Suppressor macrophage treated with lipopolysaccharide for 4 hours (primary cell): ENCODE measurements around the gene PPM1J.
A peak's percentile ranks its signal among the peaks of the same experiment; 100 is the strongest.

Experiments
- DNase-seq: peaks from one replicate; pipeline ENCODE4 v3.0.0-alpha.2; 2020

PPM1J gene

DNA sequence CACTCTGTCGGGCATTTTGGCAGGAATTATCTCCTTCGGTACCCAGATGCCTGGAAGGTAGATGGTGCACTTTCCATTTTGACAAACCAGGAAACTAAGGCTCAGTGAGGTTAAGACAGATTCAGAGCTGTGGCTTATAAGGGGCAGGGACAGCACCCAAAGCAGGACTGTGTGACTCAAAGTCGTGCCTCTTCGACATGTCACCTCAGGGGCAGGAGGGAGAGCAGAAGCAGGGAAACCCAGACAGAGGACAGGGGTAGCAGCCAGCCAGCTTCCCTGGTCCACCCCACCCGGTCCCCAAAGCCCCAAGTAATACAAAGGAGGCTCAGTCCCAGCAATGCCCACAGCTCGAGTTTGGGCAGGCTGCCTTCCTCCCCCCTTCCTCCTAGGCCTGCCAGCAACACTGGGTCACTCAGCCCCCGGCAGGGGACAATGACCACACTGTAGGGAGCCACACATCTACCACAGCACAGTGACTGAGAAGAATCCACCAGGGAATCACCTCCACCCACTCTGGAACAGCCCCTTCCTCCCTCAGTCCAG is 10.7 kb downstream of the PPM1J start:
- DNase-seq, result no peak

DNA sequence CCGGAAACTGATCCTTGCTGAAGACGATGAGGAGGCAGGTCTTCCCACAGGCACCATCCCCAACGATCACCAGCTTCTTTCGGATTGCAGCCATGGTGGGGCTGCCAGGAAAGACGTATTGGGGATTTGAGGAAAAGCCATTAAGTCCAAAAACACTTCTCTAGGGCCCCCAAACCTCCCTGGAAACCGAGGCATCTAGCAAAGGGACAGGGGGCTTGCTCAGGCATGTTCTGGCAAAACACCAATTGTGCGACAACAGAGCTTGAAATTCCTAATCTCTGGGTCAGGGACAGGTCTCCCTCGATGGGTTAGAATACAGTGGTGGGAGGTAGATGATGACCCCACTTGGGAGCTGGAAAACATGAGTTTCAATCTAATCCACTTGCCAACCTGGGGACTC is 11.4 kb downstream of the PPM1J start:
- DNase-seq, result no peak

DNA sequence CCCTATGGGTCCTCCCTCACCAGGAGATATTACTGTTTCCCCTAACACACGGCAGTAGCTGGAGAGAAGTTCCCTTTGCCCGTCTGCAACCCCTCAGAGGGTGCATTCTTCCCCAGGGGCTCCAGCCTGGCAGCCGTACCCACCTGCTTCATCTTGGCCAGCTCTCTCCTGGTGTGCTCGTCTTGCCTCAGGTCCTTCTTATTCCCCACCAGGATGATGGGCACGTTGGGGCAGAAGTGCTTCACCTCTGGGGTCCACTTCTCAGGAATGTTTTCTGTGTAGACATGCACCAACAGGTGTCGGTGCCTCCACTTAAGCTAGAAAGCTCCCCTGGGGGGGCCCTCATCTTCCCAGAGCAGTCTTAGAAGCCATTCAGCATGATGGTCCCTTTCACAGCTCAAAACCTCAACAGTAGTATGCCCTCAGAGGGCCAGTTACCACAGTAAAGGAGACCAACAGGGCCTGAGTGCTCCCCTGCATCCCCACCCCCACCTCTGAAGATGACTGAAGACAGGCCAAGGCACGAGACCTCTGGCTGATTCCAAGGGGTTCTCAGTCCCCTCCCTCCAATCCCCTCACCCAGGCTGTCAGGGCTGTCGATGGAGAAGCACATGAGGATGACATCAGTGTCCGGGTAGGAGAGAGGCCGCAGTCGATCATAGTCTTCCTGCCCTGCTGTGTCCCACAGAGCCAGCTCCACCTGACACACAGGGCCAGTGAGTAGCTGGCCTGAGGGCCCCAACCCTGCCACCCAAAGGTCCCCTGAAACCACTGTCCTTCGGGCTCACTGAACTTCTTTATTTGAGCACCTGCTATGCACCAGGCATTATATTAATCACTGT is 12.5 kb downstream of the PPM1J start:
- DNase-seq, result no peak

DNA sequence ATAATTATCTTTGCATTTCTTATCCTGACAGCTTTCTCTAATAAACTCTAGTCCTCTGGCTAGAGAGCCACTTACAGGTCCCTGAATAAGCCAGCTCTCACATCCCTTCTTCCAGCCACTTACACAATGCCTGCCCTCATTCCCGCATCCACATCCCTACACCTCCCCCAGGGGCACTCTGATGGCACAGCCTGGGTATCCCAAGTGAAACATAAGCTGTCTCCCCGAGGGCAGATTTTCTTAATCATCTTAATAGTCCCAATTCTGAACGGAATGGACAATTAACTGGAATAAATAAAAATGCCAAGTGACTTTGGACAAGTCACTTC is 13.1 kb downstream of the PPM1J start:
- no peak for DNase-seq

DNA sequence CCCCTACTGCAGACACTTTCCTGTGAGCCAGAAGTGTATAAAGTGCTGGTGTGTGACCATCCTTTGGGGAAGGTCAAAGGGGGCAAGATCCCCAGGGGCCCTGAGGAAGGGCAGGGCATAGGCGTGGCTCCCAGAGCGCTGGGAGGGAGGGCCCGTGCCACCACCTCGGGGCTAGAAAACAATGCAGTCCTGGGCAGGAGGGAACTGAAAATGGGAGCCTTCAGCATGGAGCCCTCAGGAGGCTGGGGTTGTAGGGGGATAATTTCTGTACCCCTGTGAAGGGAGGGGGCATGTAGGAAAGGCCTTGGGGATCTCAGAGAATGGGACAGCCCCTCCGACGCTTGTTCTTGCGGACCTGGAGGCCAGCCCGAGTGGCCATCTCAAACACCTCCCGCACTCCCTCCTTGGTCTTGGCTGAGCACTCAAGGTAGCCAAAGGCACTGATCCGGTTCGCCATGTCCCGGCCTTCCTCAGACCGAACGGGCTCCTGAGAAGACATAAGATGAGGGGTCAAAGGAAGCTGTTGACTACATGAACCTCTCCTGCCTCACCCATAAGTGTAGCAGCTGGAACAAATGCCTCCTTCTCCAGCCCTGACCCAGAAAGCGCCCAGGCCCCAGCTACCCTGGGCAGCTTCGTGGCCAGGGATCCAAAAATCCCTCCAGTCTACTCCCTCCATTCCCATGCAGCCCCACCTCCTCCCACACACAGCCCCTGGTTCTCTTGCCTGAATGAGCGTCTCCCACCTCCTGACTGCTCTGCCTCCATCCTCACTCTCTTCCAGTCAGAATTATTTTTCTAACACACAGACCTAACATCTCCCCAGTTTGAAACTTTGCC is 13.7 kb downstream of the PPM1J start:
- DNase-seq, result no peak

DNA sequence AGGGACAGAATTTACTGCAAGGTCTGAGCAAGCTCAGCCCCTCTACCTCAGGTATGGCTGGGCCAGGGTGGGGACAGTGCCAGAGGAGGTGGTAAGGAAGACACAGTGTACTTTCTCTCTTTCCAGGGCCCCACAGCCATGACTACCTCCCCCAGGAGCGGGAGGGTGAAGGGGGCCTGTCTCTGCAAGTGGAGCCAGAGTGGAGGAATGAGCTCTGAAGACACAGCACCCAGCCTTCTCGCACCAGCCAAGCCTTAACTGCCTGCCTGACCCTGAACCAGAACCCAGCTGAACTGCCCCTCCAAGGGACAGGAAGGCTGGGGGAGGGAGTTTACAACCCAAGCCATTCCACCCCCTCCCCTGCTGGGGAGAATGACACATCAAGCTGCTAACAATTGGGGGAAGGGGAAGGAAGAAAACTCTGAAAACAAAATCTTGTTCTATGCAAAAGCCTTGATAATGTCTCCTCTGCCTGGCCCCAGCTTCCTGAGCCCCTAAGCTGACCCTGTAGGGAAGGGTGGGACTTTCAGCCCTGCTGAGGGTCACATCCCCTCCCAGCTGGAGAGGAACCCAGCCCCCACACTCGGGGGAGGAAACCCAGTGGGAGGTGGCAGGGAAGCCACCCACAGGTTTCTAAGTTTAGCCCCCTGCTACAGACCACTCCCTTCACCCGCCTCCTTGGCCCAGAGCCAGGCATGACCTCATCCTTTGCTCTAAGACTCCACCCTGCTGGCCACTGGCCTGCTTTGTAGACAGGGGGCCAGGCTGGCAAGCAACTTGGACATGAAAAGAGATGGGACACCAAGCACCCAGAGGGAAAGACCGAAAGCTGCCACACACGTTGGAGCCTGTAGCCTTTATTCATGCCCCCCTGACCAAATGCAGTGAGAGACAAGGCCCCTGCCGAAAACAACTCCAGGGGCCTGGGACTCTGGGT is 14.6 kb downstream of the PPM1J start:
- peak; percentile 83 for DNase-seq

DNA sequence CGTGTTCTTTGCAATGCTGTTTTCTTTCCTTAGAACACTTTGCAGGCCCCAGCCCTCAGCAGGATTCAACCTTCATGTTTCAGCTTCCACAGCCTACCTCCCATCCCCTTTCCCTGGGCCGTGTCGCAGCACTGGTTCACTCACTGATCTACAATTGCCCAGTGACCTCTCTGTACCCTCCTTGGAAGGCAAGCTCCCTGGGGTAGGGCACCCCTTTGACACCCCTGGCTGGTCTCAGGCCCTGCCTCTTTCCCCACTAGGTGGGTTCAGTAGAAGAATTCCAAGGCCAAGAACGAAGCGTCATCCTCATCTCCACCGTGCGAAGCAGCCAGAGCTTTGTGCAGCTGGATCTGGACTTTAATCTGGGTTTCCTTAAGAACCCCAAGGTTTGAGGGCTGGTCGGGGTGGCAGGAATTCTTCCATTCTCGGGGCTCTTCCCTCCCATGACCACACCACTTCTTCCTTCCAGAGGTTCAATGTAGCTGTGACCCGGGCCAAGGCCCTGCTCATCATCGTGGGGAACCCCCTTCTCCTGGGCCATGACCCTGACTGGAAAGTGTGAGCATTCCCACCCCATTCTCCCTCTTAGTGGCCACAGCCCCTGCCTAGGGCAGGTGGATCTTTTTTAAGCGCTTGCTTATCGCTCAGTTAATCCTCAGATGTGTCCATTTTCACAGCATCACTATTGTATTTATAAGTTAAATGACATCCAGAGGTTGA is 15.5 kb downstream of the PPM1J start:
- DNase-seq, result no peak

DNA sequence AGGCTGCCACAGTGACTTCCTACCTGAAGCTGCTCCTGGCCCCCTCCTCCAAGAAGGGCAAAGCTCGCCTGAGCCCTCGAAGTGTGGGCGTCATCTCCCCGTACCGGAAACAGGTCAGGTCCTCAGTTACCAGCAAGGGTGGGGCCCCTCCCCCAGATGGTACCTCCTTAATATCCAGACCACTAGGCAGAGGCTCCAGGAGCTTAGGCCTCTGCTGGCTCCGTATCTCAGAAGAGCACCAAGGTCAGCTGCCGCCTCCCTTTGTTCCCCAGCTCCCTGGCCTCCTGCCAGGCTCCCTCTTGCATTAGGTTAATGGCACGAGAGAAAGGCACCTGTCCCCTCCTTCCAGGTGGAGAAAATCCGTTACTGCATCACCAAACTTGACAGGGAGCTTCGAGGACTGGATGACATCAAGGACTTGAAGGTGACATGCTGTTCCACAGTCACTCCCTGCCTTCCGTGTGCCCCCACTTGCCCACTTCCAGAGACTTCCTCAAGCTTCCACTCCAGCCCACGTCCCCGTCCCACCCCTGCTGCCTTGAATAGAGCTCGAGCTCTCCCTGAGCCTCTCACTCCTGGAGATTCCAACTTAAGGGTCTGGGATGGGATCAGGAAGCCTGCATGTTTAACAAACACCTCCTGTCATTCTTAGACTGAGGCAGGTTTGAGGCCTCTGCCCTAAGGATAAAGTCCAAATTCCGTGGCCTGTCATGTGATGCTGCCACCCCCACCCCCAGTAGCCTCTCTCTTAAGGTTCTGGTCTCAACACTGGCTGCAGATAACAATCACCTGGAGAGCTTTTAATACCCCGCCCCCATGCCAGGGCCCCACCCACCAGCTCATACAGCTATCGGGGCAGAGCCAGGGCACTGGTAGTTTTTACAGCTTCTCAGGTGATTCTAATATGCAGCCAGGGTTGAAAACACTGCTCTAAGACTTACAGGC is 16.5 kb downstream of the PPM1J start:
- DNase-seq, result no peak

DNA sequence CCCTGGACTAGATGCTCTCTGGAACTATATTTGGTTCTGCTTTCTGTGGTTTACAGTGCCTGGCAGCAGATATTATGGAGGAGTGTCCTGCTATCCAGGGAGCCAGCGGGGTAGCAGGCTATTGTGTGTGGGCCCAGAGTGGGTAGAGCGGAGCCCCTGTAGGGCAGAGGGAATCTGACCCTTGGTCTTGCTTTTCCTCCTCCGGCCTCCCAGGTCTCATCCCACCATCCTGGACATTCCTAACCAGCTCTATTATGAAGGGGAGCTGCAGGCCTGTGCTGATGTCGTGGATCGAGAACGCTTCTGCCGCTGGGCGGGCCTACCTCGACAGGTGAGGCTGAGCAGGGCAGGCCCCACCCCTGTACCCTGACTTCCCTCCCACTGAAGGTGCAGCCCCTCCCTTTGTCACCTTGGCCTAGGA is 17.3 kb downstream of the PPM1J start:
- no peak for DNase-seq

DNA sequence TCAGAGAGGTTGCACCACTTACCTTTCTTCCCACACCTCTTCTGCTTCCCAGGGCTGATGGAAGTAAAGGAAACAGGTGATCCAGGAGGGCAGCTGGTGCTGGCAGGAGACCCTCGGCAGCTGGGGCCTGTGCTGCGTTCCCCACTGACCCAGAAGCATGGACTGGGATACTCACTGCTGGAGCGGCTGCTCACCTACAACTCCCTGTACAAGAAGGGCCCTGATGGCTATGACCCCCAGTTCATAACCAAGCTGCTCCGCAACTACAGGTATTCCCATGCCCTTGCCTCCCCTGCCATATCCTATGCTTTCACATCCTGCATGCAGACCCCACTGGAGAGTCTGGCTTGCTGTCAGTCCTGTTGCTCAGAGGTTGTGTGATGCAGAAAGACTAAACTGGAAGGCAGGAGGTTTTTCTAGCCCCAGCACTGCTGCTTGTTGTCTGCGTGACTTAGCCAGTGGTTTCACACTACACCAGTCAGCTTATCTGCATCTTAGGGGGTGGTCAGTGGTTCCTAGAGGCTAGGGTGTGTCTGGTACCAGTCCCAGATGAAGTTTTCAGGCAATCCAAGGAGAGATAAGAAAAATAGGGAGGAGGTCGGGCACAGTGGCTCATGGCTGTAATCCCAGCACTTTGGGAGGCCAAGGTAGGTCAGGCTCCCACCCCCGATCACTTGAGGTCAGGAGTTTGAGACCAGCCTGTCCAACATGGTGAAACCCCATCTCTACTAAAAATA is 18.4 kb downstream of the PPM1J start:
- no peak for DNase-seq

DNA sequence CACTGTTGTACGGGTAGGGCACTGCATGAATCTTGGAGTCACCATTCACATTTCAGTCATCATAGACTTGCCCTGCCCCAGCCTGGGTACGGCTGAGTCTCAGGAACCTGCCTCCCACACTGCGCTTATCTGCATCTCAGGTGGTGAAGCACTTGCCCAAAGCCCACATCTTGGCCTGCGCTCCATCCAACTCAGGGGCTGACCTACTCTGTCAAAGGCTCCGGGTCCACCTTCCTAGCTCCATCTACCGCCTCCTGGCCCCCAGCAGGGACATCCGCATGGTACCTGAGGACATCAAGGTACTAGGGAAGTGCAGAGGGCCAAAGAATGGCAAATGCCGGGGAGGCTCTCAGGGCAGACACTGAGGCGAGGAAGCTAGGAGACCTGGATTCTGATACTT is 19.9 kb downstream of the PPM1J start:
- DNase-seq, result no peak

DNA sequence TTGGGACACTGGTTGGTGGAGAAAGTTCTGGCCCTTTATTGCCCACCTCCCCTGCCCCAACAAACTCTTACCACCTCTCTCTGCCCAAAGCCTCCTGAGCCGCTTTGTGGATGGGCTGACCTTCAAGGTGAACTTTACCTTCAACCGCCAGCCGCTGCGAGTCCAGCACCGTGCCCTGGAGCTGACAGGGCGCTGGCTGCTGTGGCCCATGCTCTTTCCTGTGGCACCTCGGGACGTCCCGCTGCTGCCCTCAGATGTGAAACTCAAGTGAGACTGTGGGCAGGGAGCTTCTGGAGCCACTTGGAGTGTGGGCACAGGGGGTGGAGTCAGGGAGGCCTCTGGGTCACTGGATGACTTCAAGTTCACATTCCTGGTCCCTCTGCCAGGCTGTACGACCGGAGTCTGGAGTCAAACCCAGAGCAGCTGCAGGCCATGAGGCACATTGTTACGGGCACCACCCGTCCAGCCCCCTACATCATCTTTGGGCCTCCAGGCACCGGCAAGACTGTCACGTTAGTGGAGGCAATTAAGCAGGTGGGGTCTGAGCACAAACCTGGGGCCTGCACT is 20.7 kb downstream of the PPM1J start:
- DNase-seq, result no peak

DNA sequence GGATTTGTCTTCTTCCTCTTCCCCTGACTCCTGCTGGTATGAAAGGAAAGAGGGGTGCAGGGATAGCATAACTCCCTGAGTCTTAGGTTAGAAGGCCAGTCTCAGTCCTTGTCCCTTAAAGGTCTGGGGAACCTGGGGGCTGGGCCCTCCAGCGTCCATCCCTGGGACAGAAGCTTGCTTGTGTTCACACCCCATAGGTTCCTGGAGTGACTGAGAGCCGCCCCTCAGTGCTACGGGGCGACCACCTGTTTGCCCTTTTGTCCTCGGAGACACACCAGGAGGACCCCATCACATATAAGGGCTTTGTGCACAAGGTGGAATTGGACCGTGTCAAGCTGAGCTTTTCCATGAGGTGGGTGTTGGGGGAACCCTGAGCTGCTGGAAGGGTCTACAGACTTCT is 21.3 kb downstream of the PPM1J start:
- no peak for DNase-seq

DNA sequence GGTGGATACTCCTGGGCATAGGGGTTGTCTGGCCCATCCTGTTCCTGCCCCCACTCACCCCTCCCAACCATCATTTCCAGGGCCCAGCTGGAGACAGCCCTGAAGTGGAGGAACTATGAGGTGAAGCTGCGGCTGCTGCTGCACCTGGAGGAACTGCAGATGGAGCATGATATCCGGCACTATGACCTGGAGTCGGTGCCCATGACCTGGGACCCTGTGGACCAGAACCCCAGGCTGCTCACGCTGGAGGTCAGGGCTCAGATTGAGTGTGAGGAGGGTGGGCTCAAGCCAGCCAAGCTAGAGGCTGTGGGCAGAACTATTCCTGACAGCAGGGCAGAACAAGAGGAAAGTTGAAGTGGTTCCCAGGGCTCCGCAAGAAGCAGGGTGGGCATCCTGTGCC is 22.5 kb downstream of the PPM1J start:
- no peak for DNase-seq

DNA sequence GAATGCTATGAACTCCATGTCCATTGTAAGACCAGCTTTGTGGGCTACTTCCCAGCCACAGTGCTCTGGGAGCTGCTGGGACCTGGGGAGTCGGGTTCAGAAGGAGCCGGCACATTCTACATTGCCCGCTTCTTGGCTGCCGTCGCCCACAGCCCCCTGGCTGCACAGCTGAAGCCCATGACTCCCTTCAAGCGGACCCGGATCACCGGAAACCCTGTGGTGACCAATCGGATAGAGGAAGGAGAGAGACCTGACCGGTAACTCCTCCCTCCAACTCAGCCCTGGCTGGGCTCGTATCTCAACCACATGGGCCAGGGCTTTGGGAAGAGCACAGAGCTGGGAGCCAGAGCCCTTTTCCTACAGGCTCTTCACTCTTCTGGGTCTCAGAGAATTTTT is 25.3 kb downstream of the PPM1J start:
- no peak for DNase-seq

DNA sequence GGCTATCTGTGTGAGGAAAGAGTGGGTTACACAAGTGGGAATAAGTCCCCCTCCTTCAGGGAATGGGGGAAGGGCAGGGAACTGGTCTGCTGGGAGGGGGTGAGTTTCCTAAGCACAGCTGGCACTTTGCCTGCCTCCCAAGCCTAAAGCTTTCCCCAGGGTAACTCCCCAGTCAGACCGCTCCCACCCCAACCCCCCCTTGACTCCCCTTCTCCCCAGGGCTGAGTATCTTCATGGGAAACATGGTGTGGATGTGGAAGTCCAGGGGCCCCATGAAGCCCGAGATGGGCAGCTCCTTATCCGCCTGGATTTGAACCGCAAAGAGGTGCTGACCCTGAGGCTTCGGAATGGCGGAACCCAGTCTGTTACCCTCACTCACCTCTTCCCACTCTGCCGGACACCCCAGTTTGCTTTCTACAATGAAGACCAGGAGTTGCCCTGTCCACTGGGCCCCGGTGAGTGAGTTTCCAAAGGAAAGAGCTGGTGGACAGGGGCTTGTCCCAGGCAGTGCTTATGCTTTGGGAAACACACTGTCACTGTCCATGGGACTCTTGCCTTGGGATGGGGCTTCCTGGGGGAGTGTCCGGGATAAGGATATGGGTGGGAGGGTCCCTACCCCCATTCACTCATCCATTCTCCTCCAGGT is 25.8 kb downstream of the PPM1J start:
- no peak for DNase-seq

DNA sequence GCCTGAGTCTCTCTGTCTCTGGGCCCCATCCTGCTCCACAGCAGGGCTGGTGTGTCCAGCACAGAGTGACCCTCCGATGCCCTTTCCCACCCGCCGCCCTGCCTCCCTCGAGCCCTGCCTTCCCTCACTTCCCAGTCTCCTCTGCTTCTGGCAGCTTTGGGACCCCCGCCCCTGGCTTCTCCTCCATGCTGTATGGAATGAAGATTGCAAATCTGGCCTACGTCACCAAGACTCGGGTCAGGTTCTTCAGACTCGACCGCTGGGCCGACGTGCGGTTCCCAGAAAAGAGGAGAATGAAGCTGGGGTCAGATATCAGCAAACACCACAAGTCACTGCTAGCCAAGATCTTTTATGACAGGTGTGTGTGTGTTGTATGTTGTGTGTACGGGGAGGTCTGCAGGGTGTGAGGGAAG is 26.3 kb downstream of the PPM1J start:
- DNase-seq, result no peak

DNA sequence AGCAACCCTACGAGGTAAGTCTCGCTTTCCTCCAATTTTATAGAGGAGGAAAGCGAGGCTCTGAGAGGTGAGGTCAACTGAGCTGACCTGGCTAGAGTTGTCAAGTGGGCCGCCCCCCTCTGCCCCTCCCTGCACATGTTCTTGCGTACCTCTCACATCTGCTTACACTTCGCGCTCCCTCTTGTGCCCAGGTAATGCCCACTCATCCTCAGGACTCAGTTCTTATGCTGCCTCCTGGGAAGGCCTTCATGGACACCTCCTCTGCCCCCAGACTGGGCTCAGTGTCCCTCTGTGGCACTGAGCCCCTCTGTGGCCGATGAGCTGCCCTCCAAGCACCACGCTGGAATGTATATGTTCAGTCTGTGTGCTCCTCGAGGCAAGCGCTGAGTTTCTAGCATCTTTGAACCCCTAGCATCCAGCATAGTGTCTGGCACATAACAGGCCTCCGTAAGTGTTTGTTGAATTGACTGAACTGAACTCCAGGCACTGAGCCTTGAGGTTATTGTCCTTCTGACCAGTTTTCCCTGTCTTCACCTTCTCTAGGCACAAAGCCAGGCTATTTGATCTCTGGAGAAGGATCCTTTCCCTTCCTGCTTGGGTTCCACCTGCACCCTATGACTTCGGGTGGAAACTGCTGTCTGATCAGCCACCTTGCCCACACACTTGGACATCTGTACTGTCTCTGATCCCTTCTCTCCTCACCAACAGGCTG is 27.2 kb downstream of the PPM1J start:
- DNase-seq, result no peak

DNA sequence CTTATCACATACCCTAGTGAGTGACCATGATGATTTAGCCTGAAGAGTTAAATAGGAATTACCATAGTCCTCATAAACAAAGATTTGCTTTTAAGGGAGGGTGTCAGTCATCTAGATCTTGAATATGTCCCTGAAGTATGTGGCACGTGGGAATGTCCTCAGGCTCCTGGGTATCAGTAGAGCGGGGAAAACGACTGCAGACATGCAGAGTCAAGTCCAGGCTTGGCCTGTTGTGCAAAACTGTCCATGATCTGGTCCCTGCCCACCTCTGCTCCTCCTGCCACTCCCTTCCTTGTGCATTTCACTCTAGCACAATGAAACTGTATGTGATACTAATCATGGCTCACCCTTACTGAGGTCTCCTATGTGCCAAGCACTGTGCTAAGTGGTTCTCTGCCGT is 27.8 kb downstream of the PPM1J start:
- DNase-seq, result no peak
